B cell (primary cell): Measurements from ENCODE around the gene MAG.

Source experiments
- CTCF ChIP-seq: fragments of 200-600 bp; IDR thresholded peaks from one replicate; pipeline ENCODE4 v1.8.0; 2022; ENCODE audit warnings: antibody characterized with exemption, mild to moderate bottlenecking
- EZH2 ChIP-seq: IDR thresholded peaks from 2 replicates; pipeline ENCODE4 v1.6.1; 2012; ENCODE audit warnings: borderline replicate concordance, low read depth, mild to moderate bottlenecking, moderate library complexity, low read length; ENCODE audit not compliant: insufficient read depth, poor library complexity, severe bottlenecking

- TF ChIP-seq CTCF (no peak), EZH2 (no peak)
These were observed 69.0 kb downstream of the MAG start for GRCh38 chr19:35360880-35361420.
